ENCODE measurements around the gene PTPRU. TPM values are rescaled to one million over a fixed set of nuclear protein-coding genes. Genes with fewer than 3 reads are reported as not detected.

The PTPRU gene
- total RNA-seq, 1 donor from 2014 or later = 92.5 TPM

GRCh38 chr1:29317916-29318530 lies 81.7 kb downstream of the PTPRU start:
- H3K36me3 Mint-ChIP-seq (ENCODE audit: unreplicated experiment) = peaks cover 3% of the 10 kb centered on the region
- peaks cover 5% of the 10 kb centered on the region for H3K4me1 Mint-ChIP-seq (ENCODE audit: low read depth, unreplicated experiment)
- H3K4me3 Mint-ChIP-seq (ENCODE audit: unreplicated experiment) = no peak overlapping the region
- H3K27ac Mint-ChIP-seq (ENCODE audit: unreplicated experiment) = no peak overlapping the region
- peaks cover 8% of the 10 kb centered on the region for H3K27me3 Mint-ChIP-seq (ENCODE audit: unreplicated experiment)
- no peak for TF ChIP-seq CTCF (IDR thresholded peaks at IDR 0.05; ENCODE audit: partially characterized antibody, unreplicated experiment)
- H3K9me3 Mint-ChIP-seq (ENCODE audit: unreplicated experiment) = peaks cover 5% of the 10 kb centered on the region
- DNase-seq = no peak

DNA sequence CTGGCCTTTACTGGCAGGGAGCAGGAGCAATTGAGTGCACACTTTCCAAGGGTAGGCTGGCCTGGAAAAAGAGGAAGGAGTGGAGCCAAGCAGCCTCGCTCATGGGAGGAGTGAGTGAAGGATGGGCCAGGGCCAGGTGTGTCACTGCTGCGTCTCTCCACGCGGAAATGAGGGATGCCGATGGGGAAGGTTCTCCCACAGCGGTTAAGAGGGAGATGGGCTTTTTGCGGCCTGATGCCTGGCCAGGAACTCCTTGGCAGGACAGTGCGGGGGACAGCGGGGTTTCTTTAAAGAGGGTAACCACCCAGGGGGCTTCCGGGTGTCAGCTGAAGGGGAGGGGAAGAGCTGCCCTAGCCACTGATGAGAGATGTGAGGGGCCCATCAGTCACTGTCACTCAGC lies 82.4 kb downstream of the PTPRU start:
- peaks cover 5% of the 10 kb centered on the region for H3K4me1 Mint-ChIP-seq (ENCODE audit: low read depth, unreplicated experiment)
- H3K27me3 Mint-ChIP-seq (ENCODE audit: unreplicated experiment) = peaks cover 6% of the 10 kb centered on the region
- no peak overlapping the region for H3K4me3 Mint-ChIP-seq (ENCODE audit: unreplicated experiment)
- H3K27ac Mint-ChIP-seq (ENCODE audit: unreplicated experiment) = no peak overlapping the region
- TF ChIP-seq CTCF (IDR thresholded peaks at IDR 0.05; ENCODE audit: partially characterized antibody, unreplicated experiment) = no peak
- DNase-seq = no peak
- peaks cover 5% of the 10 kb centered on the region for H3K9me3 Mint-ChIP-seq (ENCODE audit: unreplicated experiment)
- H3K36me3 Mint-ChIP-seq (ENCODE audit: unreplicated experiment) = peaks cover 3% of the 10 kb centered on the region

DNA sequence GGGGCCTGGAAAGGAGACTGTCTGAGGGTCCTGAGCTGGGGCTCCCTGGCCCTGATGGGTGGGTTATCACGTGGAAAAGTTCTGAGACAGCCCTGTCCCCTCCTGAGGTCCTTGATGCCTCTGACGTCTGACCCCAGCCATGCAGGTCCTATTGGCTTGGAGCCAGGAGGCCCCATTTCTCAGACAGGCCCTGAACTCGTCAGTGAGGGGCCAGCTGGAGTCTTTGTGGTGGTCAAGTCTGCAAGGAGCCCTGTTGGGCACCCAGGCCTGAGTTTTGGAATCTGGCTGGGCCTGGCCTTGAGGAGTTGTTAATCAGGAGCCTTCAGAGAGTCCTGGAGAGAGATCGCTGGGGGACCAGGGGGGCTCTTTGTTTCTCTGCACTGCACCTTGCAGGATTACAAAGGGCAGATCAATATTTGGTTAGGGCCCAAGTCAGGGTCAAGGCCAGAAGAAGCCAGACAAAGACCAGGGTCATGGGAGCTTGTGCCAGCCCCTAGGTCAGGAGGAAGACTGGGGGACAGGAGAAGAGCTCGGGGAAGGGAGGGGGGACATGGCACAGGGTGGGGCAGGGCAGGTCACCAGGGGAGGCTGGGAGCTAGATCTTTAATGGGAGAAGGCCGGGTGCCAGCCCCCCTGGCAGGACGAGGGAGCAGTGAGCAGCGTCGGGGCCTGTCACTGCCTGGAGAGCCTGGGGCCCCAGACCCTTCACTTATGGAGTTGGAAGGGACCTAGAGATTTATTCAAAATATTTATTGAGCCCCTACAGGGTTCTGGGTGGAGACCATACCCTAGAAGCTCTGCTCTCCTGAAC lies 83.2 kb downstream of the PTPRU start:
- DNase-seq = no peak
- H3K36me3 Mint-ChIP-seq (ENCODE audit: unreplicated experiment) = no peaks in the 10 kb centered on the region
- H3K4me3 Mint-ChIP-seq (ENCODE audit: unreplicated experiment) = no peak overlapping the region
- no peak overlapping the region for H3K27ac Mint-ChIP-seq (ENCODE audit: unreplicated experiment)
- peaks cover 6% of the 10 kb centered on the region for H3K4me1 Mint-ChIP-seq (ENCODE audit: low read depth, unreplicated experiment)
- H3K27me3 Mint-ChIP-seq (ENCODE audit: unreplicated experiment) = peaks cover 8% of the 10 kb centered on the region
- TF ChIP-seq CTCF (IDR thresholded peaks at IDR 0.05; ENCODE audit: partially characterized antibody, unreplicated experiment) = no peak
- H3K9me3 Mint-ChIP-seq (ENCODE audit: unreplicated experiment) = peaks cover 6% of the 10 kb centered on the region

DNA sequence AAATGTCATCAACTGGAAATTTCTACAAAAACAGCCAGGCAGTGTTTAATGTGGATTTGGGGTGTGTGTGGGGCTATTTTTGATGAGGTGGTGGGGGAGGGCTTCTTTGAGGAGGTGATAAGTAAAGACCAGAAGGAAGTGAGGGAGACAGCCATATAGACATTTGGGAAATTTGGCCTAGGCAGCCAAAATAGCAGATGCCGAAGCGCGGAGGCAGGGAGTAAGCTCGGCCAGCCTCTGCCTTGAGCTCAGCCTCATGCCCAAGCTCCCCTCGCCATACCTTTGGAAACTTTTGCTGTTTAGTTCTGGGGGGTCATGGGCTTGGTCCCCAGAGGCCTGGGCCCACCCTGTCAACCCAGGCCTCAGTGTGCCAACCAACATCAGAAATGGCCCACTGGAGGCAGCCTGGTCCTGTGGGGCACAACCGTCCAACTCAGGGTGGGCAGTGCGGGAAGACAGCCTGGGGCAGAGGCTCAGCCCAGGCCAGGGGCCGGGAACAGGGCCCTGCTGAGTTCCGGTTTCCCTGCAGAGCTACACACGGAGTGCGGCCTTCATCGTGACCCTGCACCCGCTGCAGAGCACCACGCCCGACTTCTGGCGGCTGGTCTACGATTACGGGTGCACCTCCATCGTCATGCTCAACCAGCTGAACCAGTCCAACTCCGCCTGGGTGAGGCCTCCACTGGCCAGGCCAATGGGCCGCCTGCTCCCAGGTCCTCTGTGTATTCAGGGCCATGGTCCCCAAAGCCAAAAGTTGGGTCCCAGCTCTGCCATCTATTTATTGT lies 84.0 kb downstream of the PTPRU start:
- H3K27me3 Mint-ChIP-seq (ENCODE audit: unreplicated experiment) = peaks cover 8% of the 10 kb centered on the region
- H3K36me3 Mint-ChIP-seq (ENCODE audit: unreplicated experiment) = no peaks in the 10 kb centered on the region
- H3K9me3 Mint-ChIP-seq (ENCODE audit: unreplicated experiment) = peaks cover 4% of the 10 kb centered on the region
- H3K27ac Mint-ChIP-seq (ENCODE audit: unreplicated experiment) = no peak overlapping the region
- DNase-seq = no peak
- H3K4me1 Mint-ChIP-seq (ENCODE audit: low read depth, unreplicated experiment) = peaks cover 9% of the 10 kb centered on the region
- H3K4me3 Mint-ChIP-seq (ENCODE audit: unreplicated experiment) = no peak overlapping the region
- TF ChIP-seq CTCF (IDR thresholded peaks at IDR 0.05; ENCODE audit: partially characterized antibody, unreplicated experiment) = no peak
